ENCODE data around the gene KL.

KL gene

DNA sequence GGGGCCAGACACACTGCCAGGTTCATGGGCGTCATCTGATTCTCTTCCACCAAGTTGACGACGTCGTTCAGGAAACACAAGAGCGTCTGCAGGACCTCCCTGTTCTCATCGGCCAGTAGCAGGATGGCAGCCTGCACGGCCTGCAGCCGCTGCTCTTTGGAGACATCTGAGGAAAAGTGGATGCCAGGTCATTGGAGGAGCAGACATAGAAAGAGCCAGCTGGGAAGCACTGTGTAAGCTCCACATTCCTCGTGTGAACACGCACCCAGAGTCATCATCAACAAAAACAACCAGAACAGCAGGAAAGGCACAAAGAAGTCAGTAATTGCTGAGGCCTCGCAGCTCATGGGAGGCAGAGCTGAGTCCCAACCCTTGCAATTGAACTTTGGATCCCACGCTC is 96.5 kb downstream of the KL start:
- DNase-seq (ENCODE audit: low spot score): no peak

DNA sequence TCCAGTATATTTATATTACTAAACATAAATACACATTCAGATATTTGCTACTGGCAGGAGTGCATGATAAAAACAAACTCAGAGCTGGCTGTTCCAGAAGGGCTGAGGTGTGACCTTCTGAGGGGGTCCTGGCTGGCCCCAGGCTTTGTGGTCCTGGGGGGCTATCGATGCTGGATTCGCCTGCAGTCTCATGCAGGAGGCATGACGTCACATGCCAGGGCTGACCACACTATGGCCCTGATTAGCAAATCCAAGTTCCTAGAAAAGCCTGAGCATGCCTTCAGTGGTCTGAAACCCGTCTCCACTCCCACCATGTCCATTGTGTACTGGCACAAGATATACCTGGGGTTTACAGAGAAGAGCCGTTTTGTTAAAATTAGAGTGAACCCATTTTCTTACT is 97.9 kb downstream of the KL start:
- DNase-seq (ENCODE audit: low spot score): no peak

DNA sequence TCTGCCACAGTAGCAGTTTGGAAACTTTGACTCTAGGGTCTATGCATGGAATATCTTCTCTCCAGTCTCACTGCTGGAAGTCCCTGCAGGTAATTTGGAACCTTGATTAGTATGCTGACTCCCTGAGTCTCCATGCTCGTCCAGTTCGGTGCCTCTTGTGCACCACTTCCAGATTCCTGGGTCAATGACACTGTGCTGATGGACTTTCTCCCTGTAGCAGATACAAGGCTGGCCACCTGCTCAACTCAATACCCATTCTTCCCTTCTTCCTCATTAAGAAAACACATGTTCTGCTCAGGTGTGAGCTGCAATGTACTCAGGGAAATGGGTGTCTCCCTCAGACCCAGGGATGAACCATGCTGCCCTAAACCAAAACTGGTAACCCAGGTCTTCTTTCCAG is 99.1 kb downstream of the KL start:
- no peak for DNase-seq (ENCODE audit: low spot score)
